Activated CD4-positive, alpha-beta T cell treated with anti-CD3 and anti-CD28 coated beads, Interleukin-2, amount 50 U/mL, for 48 hours (primary cell): Measurements from ENCODE around the gene TMPO.
"Not testable (repeated sequence)": the region's sequence is repeated elsewhere in the genome, so short reads cannot be mapped to it uniquely, and the experiment has no call there.

Source experiments
- DNase-seq, 2 experiments: peaks; one replicate each; pipeline ENCODE4 v3.0.0-alpha.2; 2020

The TMPO gene

DNA sequence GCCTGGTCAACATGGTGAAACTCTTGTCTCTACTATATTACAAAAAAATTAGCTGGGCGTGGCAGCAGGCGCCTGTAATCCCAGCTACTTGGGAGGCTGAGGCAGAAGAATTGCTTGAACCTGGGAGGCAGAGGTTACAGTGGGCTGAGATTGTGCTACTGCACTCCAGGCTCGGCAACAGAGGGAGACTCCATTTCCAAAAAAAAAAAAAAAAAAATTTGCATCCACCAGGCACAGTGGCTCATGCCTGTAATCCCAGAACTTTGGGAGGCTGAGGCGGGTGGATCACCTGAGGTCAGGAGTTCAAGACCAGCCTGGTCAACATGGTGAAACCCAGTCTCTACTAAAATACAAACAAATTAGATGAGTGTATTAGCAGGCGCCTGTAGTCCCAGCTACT is 3.6 kb upstream of the TMPO start:
- DNase-seq: not testable (repeated sequence)

GRCh38 chr12:98513379-98514322 is 1.7 kb upstream of the TMPO start:
- DNase-seq: no peak

GRCh38 chr12:98514982-98515286 is 456 bp upstream of the TMPO start:
- no peak for DNase-seq

- DNase-seq: peak; percentile 84 to 89
Observed at GRCh38 chr12:98516111-98516873, 902 bp downstream of the TMPO start.

- DNase-seq: no peak
Observed at GRCh38 chr12:98519257-98519907, 4.0 kb downstream of the TMPO start.

GRCh38 chr12:98530068-98530467 is 14.7 kb downstream of the TMPO start:
- no peak for DNase-seq

DNA sequence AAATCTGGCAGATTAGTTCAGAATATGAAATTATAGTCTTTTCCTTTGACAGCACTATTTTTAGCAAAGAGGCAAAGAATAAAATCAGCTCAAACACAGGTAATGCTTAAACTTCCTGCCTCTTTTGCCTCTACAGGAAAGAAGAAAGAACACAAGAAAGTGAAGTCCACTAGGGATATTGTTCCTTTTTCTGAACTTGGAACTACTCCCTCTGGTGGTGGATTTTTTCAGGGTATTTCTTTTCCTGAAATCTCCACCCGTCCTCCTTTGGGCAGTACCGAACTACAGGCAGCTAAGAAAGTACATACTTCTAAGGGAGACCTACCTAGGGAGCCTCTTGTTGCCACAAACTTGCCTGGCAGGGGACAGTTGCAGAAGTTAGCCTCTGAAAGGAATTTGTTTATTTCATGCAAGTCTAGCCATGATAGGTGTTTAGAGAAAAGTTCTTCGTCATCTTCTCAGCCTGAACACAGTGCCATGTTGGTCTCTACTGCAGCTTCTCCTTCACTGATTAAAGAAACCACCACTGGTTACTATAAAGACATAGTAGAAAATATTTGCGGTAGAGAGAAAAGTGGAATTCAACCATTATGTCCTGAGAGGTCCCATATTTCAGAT is 17.4 kb downstream of the TMPO start:
- no peak for DNase-seq

- DNase-seq: no peak
Observed at GRCh38 chr12:98533723-98534251, 18.4 kb downstream of the TMPO start.

- DNase-seq: no peak
Observed at GRCh38 chr12:98538031-98538430, 22.6 kb downstream of the TMPO start.

GRCh38 chr12:98543701-98544100 is 28.3 kb downstream of the TMPO start:
- DNase-seq: no peak

DNA sequence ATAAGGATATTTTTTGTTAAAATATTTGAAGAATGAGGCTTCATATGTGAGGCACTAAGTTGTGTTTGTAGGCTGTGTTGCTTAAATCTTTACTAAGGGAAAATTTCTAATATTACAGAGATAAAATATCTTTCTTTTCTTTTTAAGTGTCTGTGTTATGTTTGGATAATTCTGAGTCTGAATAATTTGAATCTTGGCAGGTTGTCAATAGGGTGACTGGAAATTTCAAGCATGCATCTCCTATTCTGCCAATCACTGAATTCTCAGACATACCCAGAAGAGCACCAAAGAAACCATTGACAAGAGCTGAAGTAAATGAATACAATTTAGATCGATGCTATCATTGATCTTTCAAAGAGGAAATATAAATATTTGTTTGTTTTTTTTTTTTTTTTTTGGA is 29.4 kb downstream of the TMPO start:
- DNase-seq: no peak

GRCh38 chr12:98549371-98550110 is 34.2 kb downstream of the TMPO start:
- no peak for DNase-seq

DNA sequence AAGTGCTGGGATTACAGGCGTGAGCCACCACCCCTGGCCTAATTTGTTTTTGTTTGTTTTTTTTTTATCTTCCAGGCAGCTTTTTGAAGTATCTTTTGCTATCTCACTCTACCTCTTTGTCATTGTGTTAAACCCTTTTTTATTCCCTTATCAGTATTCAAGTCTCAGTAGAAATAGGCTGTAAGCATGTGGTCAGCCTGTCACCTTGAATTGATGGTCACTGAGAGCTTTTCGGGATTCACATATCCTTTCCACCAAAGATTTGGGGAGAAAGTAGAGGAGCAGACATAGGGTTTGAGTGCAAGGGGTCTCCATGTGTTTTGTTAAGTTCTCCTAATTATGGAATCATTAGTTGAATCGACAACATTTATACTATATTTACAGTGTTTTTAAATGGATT is 36.4 kb downstream of the TMPO start:
- no peak for DNase-seq

- DNase-seq: not testable (repeated sequence)
Observed at GRCh38 chr12:98558097-98558496, 42.7 kb downstream of the TMPO start.

DNA sequence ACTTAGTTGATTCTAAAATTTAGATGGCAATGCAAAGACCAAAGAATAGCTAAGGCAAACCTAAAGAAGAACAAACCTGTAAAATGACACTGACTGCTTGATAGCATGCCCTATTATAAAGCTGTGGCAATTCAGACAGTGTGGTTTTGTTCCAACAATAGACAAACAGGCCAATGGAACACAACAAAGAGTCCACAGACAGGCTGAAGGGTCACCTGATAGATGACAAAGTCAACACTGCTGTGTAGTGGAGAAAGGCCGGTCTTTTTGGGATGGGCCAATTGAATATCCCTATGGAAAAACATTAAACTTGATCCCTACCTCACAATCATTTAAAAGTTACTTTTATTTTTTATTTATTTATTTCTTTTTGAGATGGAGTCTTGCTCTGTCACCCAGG is 44.3 kb downstream of the TMPO start:
- DNase-seq: no peak

DNA sequence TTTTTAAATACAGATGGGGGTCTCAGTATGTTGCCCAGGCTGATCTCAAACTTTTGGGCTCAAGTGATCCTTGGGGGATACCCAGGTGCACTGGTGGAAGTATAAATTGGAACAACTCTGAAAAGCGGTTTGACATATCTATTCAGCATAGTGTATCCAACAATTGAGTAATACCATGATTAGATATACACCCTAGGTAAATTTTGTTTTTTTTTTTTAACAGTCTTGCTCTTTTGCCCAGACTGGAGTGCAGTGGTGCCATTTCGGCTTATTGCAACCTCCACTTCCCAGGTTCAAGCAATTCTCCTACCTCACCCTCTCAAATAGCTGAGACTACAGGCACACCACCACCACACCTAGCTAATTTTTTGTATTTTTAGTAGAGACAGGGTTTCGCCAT is 46.5 kb downstream of the TMPO start:
- no peak for DNase-seq

DNA sequence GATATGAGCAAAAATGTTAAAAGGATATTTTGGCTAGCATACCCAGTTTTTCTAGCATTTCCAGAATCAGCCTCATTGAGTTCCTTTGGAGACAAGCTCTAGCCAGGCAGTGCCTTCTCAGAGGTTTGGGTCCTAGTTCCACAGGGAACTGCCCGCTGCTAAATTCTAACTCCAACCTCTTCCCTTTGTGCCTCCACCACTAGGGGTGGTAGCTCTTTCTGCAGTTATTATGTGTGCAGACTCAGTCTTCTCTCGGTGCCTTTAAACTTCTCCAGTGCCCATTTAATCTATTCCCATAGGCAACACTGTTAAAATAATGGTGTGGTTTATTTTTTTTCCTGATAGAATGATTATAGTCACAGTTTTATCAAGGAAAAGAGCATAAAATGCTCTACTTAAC is 56.6 kb downstream of the TMPO start:
- DNase-seq: no peak

DNA sequence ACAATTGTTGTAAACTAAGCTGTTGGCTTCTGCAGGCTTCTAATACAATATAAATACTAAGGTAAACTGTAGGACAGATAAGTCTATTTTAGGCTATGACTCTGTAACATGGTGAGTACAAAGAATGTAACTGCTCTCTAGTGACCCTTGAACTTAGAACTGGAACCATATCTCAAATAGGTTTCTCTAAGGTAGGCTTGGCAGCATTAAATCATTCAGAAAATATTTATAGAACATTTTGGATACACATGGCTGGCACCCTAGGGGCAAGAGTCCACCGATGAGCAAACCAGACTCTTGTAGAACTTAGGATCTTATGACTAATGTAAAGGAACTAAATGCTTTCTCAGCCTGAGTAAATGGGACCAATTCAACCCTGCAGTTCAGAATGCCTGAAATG is 58.7 kb downstream of the TMPO start:
- DNase-seq: no peak

DNA sequence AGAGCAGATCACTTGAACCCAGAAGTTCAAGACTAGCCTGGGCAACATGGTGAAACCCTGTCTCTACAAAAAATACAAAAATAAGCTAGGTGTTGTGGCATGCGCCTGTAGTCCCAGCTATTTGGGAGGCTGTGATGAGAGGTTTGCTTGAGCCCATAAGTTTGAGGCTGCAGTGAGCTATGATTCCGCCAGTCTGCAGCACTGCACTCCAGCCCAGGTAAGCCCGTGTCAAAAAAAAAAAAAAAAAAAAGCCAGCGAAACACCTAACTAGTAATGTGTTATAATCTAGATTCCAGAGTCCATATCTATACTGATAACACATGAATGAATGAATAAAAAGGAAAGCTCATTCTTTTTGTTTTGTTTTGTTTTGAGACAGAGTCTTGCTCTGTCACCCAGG is 59.6 kb downstream of the TMPO start:
- no peak for DNase-seq

GRCh38 chr12:98576795-98577194 is 61.4 kb downstream of the TMPO start:
- DNase-seq: not testable (repeated sequence)

- no peak for DNase-seq
Observed at GRCh38 chr12:98578392-98578791, 63.0 kb downstream of the TMPO start.

- no peak for DNase-seq
Observed at GRCh38 chr12:98578821-98579220, 63.4 kb downstream of the TMPO start.
